PC-9 (cell line): ENCODE data around the gene PPP6C.

ENCODE experiments used
- CTCF ChIP-seq: fragments of 200-600 bp; sonication (generic); conservative IDR thresholded peaks from 2 replicates; pipeline ENCODE4 v1.6.1; 2017; ENCODE audit warnings: mixed run types, antibody characterized with exemption, mild to moderate bottlenecking, moderate library complexity
- EZH2 ChIP-seq: fragments of 200-600 bp; sonication (generic); IDR thresholded peaks from 2 replicates; pipeline ENCODE4 v1.8.0; 2017; ENCODE audit warnings: antibody characterized with exemption, low read depth

DNA sequence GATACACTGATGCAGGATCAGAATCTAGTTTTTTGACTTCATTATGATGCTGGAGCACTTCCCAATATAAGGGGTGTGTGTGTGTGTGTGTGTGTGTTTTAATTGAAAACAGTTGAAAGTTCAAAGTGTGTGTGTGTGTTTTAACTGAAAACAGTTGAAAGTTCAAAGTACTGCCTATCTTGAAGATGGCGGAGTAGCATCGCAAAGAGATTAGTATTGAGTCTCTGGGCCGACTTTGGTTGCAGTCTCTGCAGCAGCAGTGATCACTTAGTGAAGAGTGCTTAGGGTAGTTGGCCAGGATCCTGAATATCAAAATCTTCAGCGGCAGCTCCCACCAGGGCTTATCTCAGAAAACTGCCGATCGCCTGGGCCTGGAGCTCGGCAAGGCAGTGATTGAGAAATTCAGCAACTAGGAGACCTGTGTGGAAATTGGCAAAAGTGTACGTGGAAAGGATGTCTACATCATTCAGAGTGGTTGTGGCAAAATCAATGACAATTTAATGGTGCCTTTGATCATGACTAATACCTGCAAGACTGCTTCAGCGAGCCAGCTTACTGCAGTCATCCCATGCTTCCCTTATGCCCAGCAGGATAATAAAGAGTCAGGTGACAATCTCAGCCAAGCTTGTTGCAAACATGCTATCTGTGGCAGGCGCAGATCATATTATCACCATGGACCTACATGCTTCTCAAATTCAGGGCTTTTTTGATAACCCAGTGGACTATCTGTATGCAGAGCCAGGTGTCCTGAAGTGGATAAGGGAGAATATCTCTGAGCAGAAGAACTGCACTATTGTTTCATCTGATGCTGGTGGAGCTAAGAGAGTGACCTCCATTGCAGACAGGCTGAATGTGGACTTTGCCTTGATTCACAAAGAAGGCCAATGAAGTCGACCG lies 39.0 kb downstream of the PPP6C start:
- no peak for TF ChIP-seq CTCF
- TF ChIP-seq EZH2 = no peak
